Kidney epithelial cell (primary cell): ENCODE results near the gene HACL1. TPM values are rescaled to one million over a fixed set of nuclear protein-coding genes. Genes with fewer than 3 reads are reported as not detected.

Experiments
- DNase-seq: peaks from one replicate; pipeline ENCODE4 v3.0.0-alpha.2; 2010; ENCODE audit warnings: low read depth
- H3K27me3 ChIP-seq: 2 replicates; pipeline ENCODE4 v1.6.0; 2011; ENCODE audit warnings: low read length; ENCODE audit not compliant: control insufficient read depth, insufficient read depth
- H3K36me3 ChIP-seq: 2 replicates; pipeline ENCODE4 v1.5.1; 2011; ENCODE audit warnings: low read length; ENCODE audit not compliant: control insufficient read depth, insufficient read depth
- H3K4me3 ChIP-seq: 2 replicates; pipeline ENCODE4 v1.5.1; 2011; ENCODE audit warnings: low read depth, mild to moderate bottlenecking, control low read depth, low read length
- total RNA-seq: library from RNA; depleted of rRNA; stranded (reverse); fragments of >200 nt; gene quantifications from 2 replicates; pipeline ENCODE4 v1.2.3, GENCODE V29; 2015
- TF ChIP-seq, protein P1 (sequence below): IDR thresholded peaks from 2 replicates; pipeline ENCODE4 v1.5.1; 2011; ENCODE audit warnings: mild to moderate bottlenecking, moderate library complexity, low read length, control low read depth, inconsistent platforms; ENCODE audit not compliant: insufficient read depth, poor library complexity, severe bottlenecking

Gene HACL1
- total RNA-seq, 1 donor from 2014 or later = 19.8 TPM

DNA sequence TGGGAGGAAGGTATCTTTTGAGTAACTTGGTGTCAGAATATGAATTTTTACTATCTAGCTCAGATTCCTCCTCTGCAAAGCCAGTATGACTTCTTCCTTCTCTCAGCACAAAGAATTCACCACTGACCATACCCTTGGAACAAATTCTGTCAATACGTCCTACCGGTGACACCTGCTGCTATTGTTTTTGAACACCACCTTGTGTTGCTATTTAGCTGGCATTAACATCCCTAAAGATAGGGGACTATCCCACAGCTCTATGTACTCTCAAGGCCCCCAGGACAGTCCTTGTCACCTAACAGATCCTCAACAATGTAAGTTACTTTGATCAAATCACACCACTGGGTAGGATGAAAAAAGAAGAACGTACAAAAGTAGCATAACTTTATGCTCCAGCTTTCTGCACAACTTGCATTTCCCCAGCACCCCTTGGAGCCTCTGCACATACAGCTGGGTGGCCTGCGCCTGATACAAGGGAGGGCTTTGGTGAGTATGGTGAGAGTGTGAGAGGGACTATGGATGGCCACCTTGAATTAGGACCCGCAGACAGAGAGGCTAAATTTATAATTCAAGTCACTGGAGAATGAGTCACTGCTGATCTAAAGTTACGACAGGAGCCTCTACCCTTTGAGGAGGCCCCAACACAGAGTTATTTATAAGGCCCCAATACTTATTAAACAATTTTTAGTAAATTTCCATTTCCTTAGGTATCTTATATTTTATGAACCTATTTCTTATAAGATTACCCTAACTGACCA is 77.5 kb downstream of the HACL1 start:
- Histone ChIP-seq H3K27me3 (peaks cover 11% of the 10 kb centered on the region), H3K4me3 (no peak overlapping the region), H3K36me3 (no peaks in the 10 kb centered on the region)
- TF ChIP-seq, protein P1, sequence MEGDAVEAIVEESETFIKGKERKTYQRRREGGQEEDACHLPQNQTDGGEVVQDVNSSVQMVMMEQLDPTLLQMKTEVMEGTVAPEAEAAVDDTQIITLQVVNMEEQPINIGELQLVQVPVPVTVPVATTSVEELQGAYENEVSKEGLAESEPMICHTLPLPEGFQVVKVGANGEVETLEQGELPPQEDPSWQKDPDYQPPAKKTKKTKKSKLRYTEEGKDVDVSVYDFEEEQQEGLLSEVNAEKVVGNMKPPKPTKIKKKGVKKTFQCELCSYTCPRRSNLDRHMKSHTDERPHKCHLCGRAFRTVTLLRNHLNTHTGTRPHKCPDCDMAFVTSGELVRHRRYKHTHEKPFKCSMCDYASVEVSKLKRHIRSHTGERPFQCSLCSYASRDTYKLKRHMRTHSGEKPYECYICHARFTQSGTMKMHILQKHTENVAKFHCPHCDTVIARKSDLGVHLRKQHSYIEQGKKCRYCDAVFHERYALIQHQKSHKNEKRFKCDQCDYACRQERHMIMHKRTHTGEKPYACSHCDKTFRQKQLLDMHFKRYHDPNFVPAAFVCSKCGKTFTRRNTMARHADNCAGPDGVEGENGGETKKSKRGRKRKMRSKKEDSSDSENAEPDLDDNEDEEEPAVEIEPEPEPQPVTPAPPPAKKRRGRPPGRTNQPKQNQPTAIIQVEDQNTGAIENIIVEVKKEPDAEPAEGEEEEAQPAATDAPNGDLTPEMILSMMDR = no peak
- no peak for DNase-seq

DNA sequence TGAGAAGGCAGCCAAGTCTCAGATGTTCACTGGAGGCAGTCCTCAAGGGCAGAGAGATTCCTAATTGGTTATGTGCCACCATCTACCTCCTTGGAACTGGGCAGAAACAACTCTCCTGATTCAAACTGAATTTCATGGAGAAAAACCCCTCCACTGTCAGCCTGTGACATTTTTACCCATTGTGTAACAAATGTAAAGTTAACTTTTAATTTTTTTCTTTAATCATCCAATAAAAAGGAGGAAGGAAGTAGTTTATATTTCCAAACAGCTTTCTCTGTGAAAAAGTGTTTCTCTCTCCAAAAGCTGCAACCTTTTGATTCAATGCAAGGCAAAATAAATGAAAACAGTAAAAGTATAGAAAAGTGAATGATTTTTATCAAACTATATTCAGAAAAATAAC is 79.4 kb downstream of the HACL1 start:
- Histone ChIP-seq H3K36me3 (no peaks in the 10 kb centered on the region), H3K27me3 (peaks cover 11% of the 10 kb centered on the region), H3K4me3 (no peak overlapping the region)
- TF ChIP-seq, protein P1 = no peak
- DNase-seq = no peak

DNA sequence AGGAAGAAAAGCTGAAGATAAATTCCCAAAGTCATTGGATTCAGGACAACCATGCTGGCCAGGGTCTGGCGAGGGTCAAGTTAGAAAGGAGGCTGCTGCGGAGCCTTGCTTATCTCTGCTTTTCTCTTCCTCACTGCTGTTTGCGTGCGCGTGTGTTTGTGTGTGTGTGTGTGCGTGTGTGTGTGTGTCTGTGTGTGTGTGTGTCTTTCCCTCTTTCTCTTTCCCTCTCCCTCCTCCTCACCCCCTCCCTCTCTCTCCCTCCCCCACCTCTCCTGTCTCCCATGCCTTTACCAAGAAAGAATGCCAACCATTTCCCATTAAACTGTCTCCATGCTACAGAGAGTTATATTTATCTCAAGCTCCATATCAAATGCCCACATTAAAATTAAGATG is 79.8 kb downstream of the HACL1 start, which contains the start of gene COLQ:
COLQ (minus strand) TSS at position 134 of the 393 bp plus-strand sequence; CDS start at position 53, 81 bp downstream.
- DNase-seq = no peak
- TF ChIP-seq, protein P1 = no peak
- no peak within 1 kb of the TSS for H3K4me3 ChIP-seq
- H3K27me3 ChIP-seq = peaks cover 11% of the 10 kb centered on the region
- H3K36me3 ChIP-seq = no peaks in the 10 kb centered on the region

DNA sequence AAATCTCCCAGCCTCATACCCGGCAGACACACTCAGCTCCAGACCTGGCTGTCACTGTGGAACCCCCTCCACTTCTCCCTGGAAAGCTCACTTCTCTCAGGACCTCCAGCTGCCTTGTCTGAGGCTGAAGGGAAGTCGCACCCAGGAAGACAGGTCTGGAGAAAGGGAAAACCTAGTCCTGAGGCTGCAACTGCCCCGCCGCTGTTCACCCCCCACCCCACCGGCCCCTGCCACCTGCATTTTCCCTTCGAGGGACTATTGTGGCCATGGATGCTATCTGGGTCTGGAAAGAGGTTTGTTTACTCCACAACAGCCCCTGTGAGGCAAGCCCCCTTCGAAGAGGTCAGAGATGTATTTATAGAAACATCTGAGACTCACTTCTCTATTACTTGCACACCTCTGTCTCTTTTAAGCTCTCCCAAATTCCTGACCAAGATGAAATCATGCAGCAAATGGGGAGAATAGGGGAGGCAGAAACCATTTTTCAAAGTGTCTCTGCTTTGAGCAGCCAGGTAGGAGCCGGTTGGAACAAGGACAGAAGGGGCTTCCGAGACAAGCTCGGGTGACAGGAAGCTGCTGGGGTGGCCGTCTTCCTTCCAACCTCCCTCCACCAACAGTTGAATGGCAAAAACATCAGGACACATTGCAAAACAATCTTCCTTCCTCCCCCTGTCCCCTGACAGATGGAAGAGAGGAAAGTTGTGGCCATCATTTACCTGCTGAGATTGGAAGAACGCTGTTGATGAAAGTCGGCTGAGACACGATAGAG is 80.4 kb downstream of the HACL1 start:
- TF ChIP-seq, protein P1 = no peak
- Histone ChIP-seq H3K36me3 (no peaks in the 10 kb centered on the region), H3K27me3 (peaks cover 11% of the 10 kb centered on the region), H3K4me3 (no peak overlapping the region)
- no peak for DNase-seq

DNA sequence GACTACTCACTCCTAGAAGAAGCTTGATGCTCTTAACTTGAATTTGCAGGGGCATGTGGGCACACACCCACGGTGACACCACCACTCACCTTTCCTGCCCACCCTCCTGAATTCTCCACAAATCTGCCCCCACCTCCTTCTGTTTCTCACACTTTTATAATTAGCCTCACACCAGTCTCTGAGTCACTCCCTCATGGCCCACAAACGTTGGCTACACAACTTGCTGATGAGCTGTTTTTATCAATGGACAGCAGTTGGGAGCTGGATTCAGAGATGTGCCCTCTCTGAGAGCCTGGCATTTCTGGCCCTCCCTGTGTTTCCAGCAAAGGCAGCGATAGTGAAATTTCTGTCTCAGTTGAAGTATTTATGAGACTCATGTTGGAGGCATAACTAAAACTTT is 81.2 kb downstream of the HACL1 start:
- Histone ChIP-seq H3K4me3 (no peak overlapping the region), H3K27me3 (peaks cover 11% of the 10 kb centered on the region), H3K36me3 (no peaks in the 10 kb centered on the region)
- no peak for DNase-seq
- TF ChIP-seq, protein P1 = no peak
